H1 (cell line): Measurements from ENCODE around the gene RNASEH2A. TPM values are rescaled to one million over a fixed set of nuclear protein-coding genes. Genes with fewer than 3 reads are reported as not detected.

Experiments
- CTCF ChIA-PET: fragments of 300-600 bp; sonication (Branson Sonifier 250); formaldehyde crosslinking; loops from one replicate; lab custom pipeline; 2021; ENCODE audit not compliant: partially characterized antibody; lab: Charles Lee
- POLR2A ChIA-PET: fragments of 300-600 bp; sonication (Branson Sonifier 250); formaldehyde crosslinking; loops from one replicate; lab custom pipeline; 2021; ENCODE audit warnings: inconsistent platforms; ENCODE audit not compliant: partially characterized antibody; lab: Charles Lee
- DNase-seq, 2 experiments: peaks; one replicate each; pipeline versions ENCODE4 v3.0.0 to v3.0.0-alpha.2; 2010 to 2022; ENCODE audit warnings: low spot score in 2 of 2, low read depth in 1 of 2, mixed read lengths in 1 of 2
- FAIRE-seq: peaks from 2 replicates; lab custom pipeline; 2011; peaks lifted over from hg19 to GRCh38; lab: Jason Lieb, UNC
- H2AFZ ChIP-seq: 2 replicates; pipeline ENCODE4 v1.8.1; 2012; ENCODE audit warnings: low read length, inconsistent platforms
- H2AK5ac ChIP-seq: 2 replicates; pipeline ENCODE4 v1.6.1; 2013; ENCODE audit warnings: low read depth, low read length
- H2BK120ac ChIP-seq: replicated peaks from 2 replicates; pipeline ENCODE3; 2013; ENCODE audit warnings: low read depth, low read length, inconsistent platforms
- H2BK12ac ChIP-seq: 2 replicates; pipeline ENCODE4 v1.6.1; 2013; ENCODE audit warnings: low read depth, low read length
- H2BK15ac ChIP-seq: 2 replicates; pipeline ENCODE4 v1.6.1; 2013; ENCODE audit warnings: low read length
- H2BK20ac ChIP-seq: 2 replicates; pipeline ENCODE4 v1.6.1; 2013; ENCODE audit warnings: low read length
- H2BK5ac ChIP-seq: 2 replicates; pipeline ENCODE4 v1.6.1; 2013; ENCODE audit warnings: low read depth, low read length
- H3K14ac ChIP-seq: 2 replicates; pipeline ENCODE4 v1.6.1; 2013; ENCODE audit warnings: inconsistent platforms; ENCODE audit not compliant: insufficient read length
- H3K18ac ChIP-seq: 2 replicates; pipeline ENCODE4 v1.6.1; 2013; ENCODE audit warnings: low read length; ENCODE audit errors: extremely low read depth
- H3K23ac ChIP-seq: 2 replicates; pipeline ENCODE4 v1.6.1; 2013; ENCODE audit warnings: inconsistent platforms; ENCODE audit not compliant: insufficient read length
- H3K23me2 ChIP-seq: 2 replicates; pipeline ENCODE4 v1.6.1; 2013; ENCODE audit warnings: low read depth, low read length
- H3K27ac ChIP-seq: 2 replicates; pipeline ENCODE4 v1.6.1; 2011; ENCODE audit warnings: low read depth, low read length, inconsistent platforms
- H3K27me3 ChIP-seq, 4 experiments: replicated peaks in 1 of 4; 1 replicate in 1 of 4; 2 replicates in 3 of 4; pipeline versions ENCODE4 v1.6.1 to v1.8.1; 2011 to 2013; ENCODE audit warnings: low read length in 3 of 4, mild to moderate bottlenecking in 3 of 4, inconsistent platforms in 2 of 4, mixed read lengths in 2 of 4, moderate library complexity in 1 of 4; ENCODE audit not compliant: control insufficient read depth in 3 of 4, insufficient read depth in 3 of 4; ENCODE audit errors: extremely low read depth in 1 of 4
- H3K36me3 ChIP-seq, 4 experiments: 2 replicates each; pipeline versions ENCODE4 v1.6.1 to v1.8.1; 2011 to 2013; ENCODE audit warnings: mild to moderate bottlenecking in 4 of 4, low read length in 3 of 4, moderate library complexity in 2 of 4, control low read depth in 1 of 4, inconsistent platforms in 1 of 4; ENCODE audit not compliant: insufficient read depth in 4 of 4, control insufficient read depth in 2 of 4
- H3K4ac ChIP-seq: replicated peaks from 2 replicates; pipeline ENCODE3; 2013; ENCODE audit warnings: low read length, low read depth, mixed read lengths, inconsistent platforms; ENCODE audit not compliant: insufficient read length
- H3K4me1 ChIP-seq, 4 experiments: replicated peaks in 1 of 4; 1 replicate in 1 of 4; 2 replicates in 3 of 4; pipeline versions ENCODE4 v1.6.1 to v1.8.1; 2011 to 2013; ENCODE audit warnings: low read length in 3 of 4, inconsistent platforms in 2 of 4, mixed read lengths in 1 of 4; ENCODE audit not compliant: insufficient read depth in 4 of 4, control insufficient read depth in 3 of 4
- H3K4me2 ChIP-seq, 2 experiments: 2 replicates each; pipeline versions ENCODE4 v1.6.1 to v1.8.1; 2011 to 2013; ENCODE audit warnings: low read depth in 2 of 2, low read length in 2 of 2, control low read depth in 1 of 2, inconsistent platforms in 1 of 2, mild to moderate bottlenecking in 1 of 2; ENCODE audit not compliant: insufficient read depth in 1 of 2
- H3K4me3 ChIP-seq, 4 experiments: fragments of 200-600, 300-600 bp in 1 of 4; sonication (generic), shearing (Covaris generic), sonication (Bioruptor Twin) in 1 of 4; 2 replicates each; pipeline versions ENCODE4 v1.5.1 to v1.8.1; 2011 to 2016; ENCODE audit warnings: low read length in 4 of 4, low read depth in 3 of 4, control low read depth in 2 of 4, inconsistent platforms in 2 of 4, mild to moderate bottlenecking in 2 of 4, mixed read lengths in 1 of 4, moderate library complexity in 1 of 4; ENCODE audit not compliant: insufficient read depth in 2 of 4; ENCODE audit errors: extremely low read depth in 1 of 4
- H3K56ac ChIP-seq: replicated peaks from 2 replicates; pipeline ENCODE3; 2013; ENCODE audit warnings: low read depth, mild to moderate bottlenecking, mixed read lengths, low read length, inconsistent platforms; ENCODE audit not compliant: insufficient read length
- H3K79me1 ChIP-seq: 2 replicates; pipeline ENCODE4 v1.6.1; 2013; ENCODE audit warnings: low read depth, low read length, control low read depth
- H3K79me2 ChIP-seq, 2 experiments: 2 replicates each; pipeline versions ENCODE4 v1.6.1 to v1.8.1; 2012 to 2013; ENCODE audit warnings: low read length in 2 of 2, mild to moderate bottlenecking in 2 of 2, inconsistent platforms in 1 of 2; ENCODE audit not compliant: insufficient read depth in 2 of 2, control insufficient read depth in 1 of 2
- H3K9ac ChIP-seq, 4 experiments: replicated peaks in 1 of 4; 1 replicate in 1 of 4; 2 replicates in 3 of 4; pipeline versions ENCODE4 v1.6.1 to v1.8.1; 2011 to 2013; ENCODE audit warnings: low read depth in 3 of 4, low read length in 3 of 4, control low read depth in 2 of 4, mild to moderate bottlenecking in 2 of 4, moderate library complexity in 2 of 4, inconsistent platforms in 1 of 4; ENCODE audit errors: extremely low read depth in 1 of 4
- H3K9me3 ChIP-seq, 2 experiments: 2 replicates each; pipeline versions ENCODE4 v1.6.1 to v1.8.1; 2012 to 2013; ENCODE audit warnings: mild to moderate bottlenecking in 2 of 2, moderate library complexity in 2 of 2, control low read depth in 1 of 2, inconsistent platforms in 1 of 2, low read depth in 1 of 2, low read length in 1 of 2, mixed read lengths in 1 of 2; ENCODE audit not compliant: insufficient read depth in 2 of 2
- H4K20me1 ChIP-seq, 2 experiments: replicated peaks in 1 of 2; 2 replicates each; pipeline versions ENCODE3 to v1.8.1; 2011 to 2013; ENCODE audit warnings: inconsistent platforms in 2 of 2, low read length in 2 of 2, mild to moderate bottlenecking in 1 of 2; ENCODE audit not compliant: insufficient read depth in 2 of 2, control insufficient read depth in 1 of 2
- H4K5ac ChIP-seq: 2 replicates; pipeline ENCODE4 v1.6.1; 2013; ENCODE audit warnings: low read length, low read depth, mixed read lengths, inconsistent platforms; ENCODE audit not compliant: insufficient read length
- H4K8ac ChIP-seq: 2 replicates; pipeline ENCODE4 v1.8.0; 2013; ENCODE audit warnings: mild to moderate bottlenecking, moderate library complexity, low read length, inconsistent platforms; ENCODE audit not compliant: insufficient read depth; ENCODE audit errors: extremely low read depth
- H4K91ac ChIP-seq: replicated peaks from 2 replicates; pipeline ENCODE3; 2013; ENCODE audit warnings: low read length, mixed read lengths, inconsistent platforms; ENCODE audit not compliant: insufficient read length
- CTBP2 ChIP-seq: IDR thresholded peaks from 2 replicates; pipeline ENCODE4 v1.7.0; 2011; ENCODE audit warnings: borderline replicate concordance, mild to moderate bottlenecking, moderate library complexity, mixed read lengths, low read length; ENCODE audit not compliant: insufficient read depth, insufficient read length
- TAF1 ChIP-seq: IDR thresholded peaks from 2 replicates; pipeline ENCODE4 v1.6.1; 2011; ENCODE audit warnings: mild to moderate bottlenecking, low read depth, low read length
- WGBS, 2 experiments: shearing (Covaris generic) in 1 of 2; methylation state at CpG; one replicate each; pipeline versions ENCODE4 v1.1.6 to v1.1.7; 2013 to 2015; ENCODE audit warnings: low lambda C conversion rate in 2 of 2, mixed read lengths in 2 of 2, inconsistent platforms in 1 of 2, low coverage in 1 of 2, missing lambda C conversion rate in 1 of 2; ENCODE audit not compliant: insufficient replicate concordance in 2 of 2, insufficient coverage in 1 of 2, insufficient read length in 1 of 2; ENCODE audit errors: extremely low coverage in 1 of 2, missing lambda C conversion rate in 1 of 2; 5-methylcytosine and 5-hydroxymethylcytosine counted together
- polyA plus RNA-seq, 7 experiments: library from polyadenylated mRNA; depleted of rRNA in 3 of 7; stranded (reverse) in 5 of 7; unstranded in 2 of 7; fragments of >200 nt in 5 of 7; fragments of 200-250 nt in 2 of 7; gene quantifications; 1 replicate in 5 of 7; 2 replicates in 1 of 7; 4 replicates in 1 of 7; pipeline versions ENCODE4 v1.2.1 to v1.2.3, GENCODE V29; 2011 to 2013; ENCODE audit warnings: missing spikeins in 2 of 7, mixed read lengths in 2 of 7
- total RNA-seq: library from RNA; stranded (reverse); fragmentation: NEBNext Ultra II Directional; extraction: Animal tissue kit (Norgen Biotek cat#: 25700); gene quantifications from 2 replicates; pipeline ENCODE4 v1.2.1, GENCODE V29; 2021

The RNASEH2A gene
- total and polyA plus RNA-seq, 2 of the 8 experiments (the other 6 are each of a cell fraction or from before 2014, with no cell fraction given) = 67.5 to 120 TPM

DNA sequence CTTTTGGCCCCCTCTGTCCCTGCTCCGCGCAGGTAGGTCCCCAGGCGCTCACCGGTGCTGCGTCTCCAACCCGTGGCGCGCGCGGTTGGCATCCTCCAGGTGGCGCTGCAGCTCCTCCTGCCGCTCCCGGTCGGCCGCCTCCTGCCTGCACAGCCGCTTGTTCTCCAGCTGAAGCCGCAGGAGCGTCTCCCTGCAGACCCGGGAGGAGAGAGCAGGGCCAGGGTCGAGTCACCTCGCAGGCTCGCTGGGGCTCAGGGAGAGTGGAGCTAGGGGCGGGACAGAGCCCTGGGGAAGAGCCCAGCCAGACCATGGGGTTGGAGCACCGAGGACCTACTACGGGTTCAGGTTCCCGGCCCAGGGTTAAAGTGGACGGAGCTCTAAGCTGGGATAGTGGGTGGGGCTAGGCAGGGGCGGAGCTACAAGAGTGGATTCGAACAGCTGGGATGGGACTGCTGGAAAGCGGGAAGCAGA, 40.3 kb upstream of the RNASEH2A start:
- Histone ChIP-seq H3K27me3 (no peaks in the 10 kb centered on the region), H2BK15ac (no peak overlapping the region), H3K4me3 (no peak overlapping the region), H3K79me2 (no peaks in the 10 kb centered on the region), H3K23me2 (no peaks in the 10 kb centered on the region), H3K18ac (no peak overlapping the region), H3K23ac (no peak overlapping the region), H3K36me3 (peaks cover 7 to 49% (median 29%) of the 10 kb centered on the region in 4 experiments), H4K5ac (no peak overlapping the region), H3K4me1 (peaks cover 0 to 8% (median 4%) of the 10 kb centered on the region in 4 experiments; a peak in 6 of 7 replicates), H3K4me2 (no peak overlapping the region), H4K91ac (no peak overlapping the region), H2BK5ac (no peak overlapping the region), H2AK5ac (no peak overlapping the region), H2BK12ac (no peak overlapping the region), H3K9me3 (no peaks in the 10 kb centered on the region), H3K14ac (no peak overlapping the region), H2BK120ac (no peak overlapping the region), H3K56ac (no peak overlapping the region), H3K9ac (no peak overlapping the region), H2BK20ac (no peak overlapping the region), H3K79me1 (no peaks in the 10 kb centered on the region), H2AFZ (no peak overlapping the region), H3K4ac (no peak overlapping the region), H4K8ac (no peak overlapping the region), H3K27ac (no peak overlapping the region), H4K20me1 (peaks cover 1 to 2% of the 10 kb centered on the region in 2 experiments)
- POLR2A ChIA-PET = interaction anchor here (0.7 to 9.2 kb wide), 9 partner anchors 8 to 69 kb away, joined by 3 to 70 read pairs (median 4); partner anchors contain the start of genes BEST2, FBXW9, GET3 and TRIR
- TF ChIP-seq CTBP2 (no peak), TAF1 (peak; percentile 14; the same call in 1 of the 2 replicates)
- CTCF ChIA-PET = interaction anchor here (0.7 to 17.5 kb wide), 7 partner anchors 8 to 35 kb away, joined by 3 to 288 read pairs (median 14); partner anchors contain the start of genes BEST2, HOOK2, JUNB and PRDX2
- FAIRE-seq = no peak
- DNase-seq = peak in 1 of 2 experiments; percentile 61
- 74% methylated on average over 29 of the region's 30 CpGs; no CpG with 5 or more reads in 1 of the 2 experiments for WGBS, 2 experiments
